ENCODE results near the gene TSBP1.

GRCh38 chr6:32405656-32406055 is 34.0 kb upstream of the TSBP1 start:
- TF ChIP-seq POLR2A (IDR thresholded peaks at IDR 0.05; ENCODE audit: insufficient read depth in 1 of 2, low read depth in 2 of 2, low read length in 2 of 2) (no peak), ZNF780A (CRISPR knock-in tag; IDR thresholded peaks at IDR 0.05) (no peak), ARNT (IDR thresholded peaks at IDR 0.05) (no peak), EZH2 (conservative IDR thresholded peaks at IDR 0.05; ENCODE audit: low read depth, low read length) (no peak), TCF12 (IDR thresholded peaks at IDR 0.05) (no peak), TCF12 (CRISPR knock-in tag; IDR thresholded peaks at IDR 0.05) (no peak), ZSCAN31 (CRISPR knock-in tag; IDR thresholded peaks at IDR 0.05; ENCODE audit: low read depth) (no peak), CTCF (CRISPR knock-in tag; IDR thresholded peaks at IDR 0.05) (no peak), TEF (CRISPR knock-in tag; IDR thresholded peaks at IDR 0.05) (no peak), MNT (IDR thresholded peaks at IDR 0.05) (no peak), ZNF274 (CRISPR knock-in tag; IDR thresholded peaks at IDR 0.05) (no peak), ADNP (CRISPR knock-in tag; IDR thresholded peaks at IDR 0.05) (no peak), FOXA1 (IDR thresholded peaks at IDR 0.05) (no peak), FOXA1 (CRISPR knock-in tag; IDR thresholded peaks at IDR 0.05) (no peak), ZNF713 (CRISPR knock-in tag; IDR thresholded peaks at IDR 0.05) (no peak), HDAC1 (CRISPR knock-in tag; IDR thresholded peaks at IDR 0.05) (no peak)

Data from HepG2 (cell line).